ENCODE measurements around the gene PLEKHA8.
"Not testable (repeated sequence)": the region's sequence is repeated elsewhere in the genome, so short reads cannot be mapped to it uniquely, and the experiment has no call there.

DNA sequence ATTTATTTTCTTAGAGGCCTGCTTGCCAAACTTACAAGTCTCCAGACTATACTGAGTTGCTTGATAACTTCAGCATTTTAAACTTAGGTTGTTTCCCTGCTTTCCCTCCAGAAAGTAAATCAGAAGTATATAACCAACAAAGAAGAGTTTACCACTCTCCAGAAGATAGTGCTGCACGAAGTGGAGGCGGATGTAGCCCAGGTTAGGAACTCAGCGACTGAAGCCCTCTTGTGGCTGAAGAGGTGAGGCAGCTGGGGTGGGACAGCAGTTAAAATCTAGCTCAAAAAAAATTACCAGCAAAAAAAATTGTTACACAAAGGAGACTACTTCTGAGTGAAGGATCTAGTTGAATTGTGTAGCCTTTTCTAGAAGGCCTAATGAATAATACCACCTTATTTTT lies 33.6 kb downstream of the PLEKHA8 start:
- TF ChIP-seq POLR2A (IDR thresholded peaks at IDR 0.05), result not testable (repeated sequence)
- peak; percentile 47 to 65 (median 55) for TF ChIP-seq CTCF (IDR thresholded peaks at IDR 0.05)
